Measurements from ENCODE around the gene MCCD1. TPM values are rescaled to one million over a fixed set of nuclear protein-coding genes. Genes with fewer than 3 reads are reported as not detected.
"Not testable (repeated sequence)": the region's sequence is repeated elsewhere in the genome, so short reads cannot be mapped to it uniquely, and the experiment has no call there.

Gene MCCD1
- total RNA-seq, 2 donors from 2014 or later, result not detected

DNA sequence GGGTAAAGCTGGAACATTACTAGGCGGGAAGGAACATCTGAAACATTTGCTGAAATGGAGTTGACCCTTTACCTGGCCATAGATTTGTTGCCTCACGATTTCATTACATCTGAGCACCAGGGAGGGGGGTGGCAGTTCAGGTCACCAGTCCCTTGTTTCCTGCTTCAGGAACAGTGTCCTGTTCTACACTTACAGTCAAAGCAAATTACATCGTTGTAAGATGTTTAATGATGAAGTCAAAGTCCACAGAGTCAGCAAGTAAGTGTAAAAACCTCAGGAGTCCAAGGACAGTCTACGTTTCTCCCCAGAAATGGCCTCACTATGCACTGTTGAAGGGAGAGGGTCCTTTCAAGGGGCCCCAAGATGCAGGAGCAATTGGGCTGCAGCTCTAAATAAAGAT lies 39.7 kb upstream of the MCCD1 start:
- Histone ChIP-seq H3K9me3 (ENCODE audit: control insufficient read depth, low read length) (no peaks in the 10 kb centered on the region), H3K9ac (ENCODE audit: extremely low read depth, low read length, poor library complexity, severe bottlenecking) (no peak overlapping the region), H3K27me3 (ENCODE audit: control insufficient read depth, insufficient read depth, low read length, poor library complexity, severe bottlenecking) (peaks cover 2% of the 10 kb centered on the region), H3K4me1 (ENCODE audit: control insufficient read depth, insufficient read depth, low read length) (no peaks in the 10 kb centered on the region), H3K27ac (ENCODE audit: low read depth, low read length) (no peak overlapping the region), H3K4me3 (ENCODE audit: low read length) (no peak overlapping the region), H3K36me3 (ENCODE audit: control insufficient read depth, insufficient read depth, low read length) (no peaks in the 10 kb centered on the region)
- Mint-ChIP-seq H3K9me3 (no peaks in the 10 kb centered on the region), H3K27ac (no peak overlapping the region), H3K4me1 (peaks cover 2% of the 10 kb centered on the region), H3K36me3 (ENCODE audit: low read depth) (no peaks in the 10 kb centered on the region), H3K27me3 (ENCODE audit: insufficient read depth) (peaks cover 21% of the 10 kb centered on the region), H3K4me3 (no peak overlapping the region)
- DNase-seq, result no peak
- TF ChIP-seq, protein P1, sequence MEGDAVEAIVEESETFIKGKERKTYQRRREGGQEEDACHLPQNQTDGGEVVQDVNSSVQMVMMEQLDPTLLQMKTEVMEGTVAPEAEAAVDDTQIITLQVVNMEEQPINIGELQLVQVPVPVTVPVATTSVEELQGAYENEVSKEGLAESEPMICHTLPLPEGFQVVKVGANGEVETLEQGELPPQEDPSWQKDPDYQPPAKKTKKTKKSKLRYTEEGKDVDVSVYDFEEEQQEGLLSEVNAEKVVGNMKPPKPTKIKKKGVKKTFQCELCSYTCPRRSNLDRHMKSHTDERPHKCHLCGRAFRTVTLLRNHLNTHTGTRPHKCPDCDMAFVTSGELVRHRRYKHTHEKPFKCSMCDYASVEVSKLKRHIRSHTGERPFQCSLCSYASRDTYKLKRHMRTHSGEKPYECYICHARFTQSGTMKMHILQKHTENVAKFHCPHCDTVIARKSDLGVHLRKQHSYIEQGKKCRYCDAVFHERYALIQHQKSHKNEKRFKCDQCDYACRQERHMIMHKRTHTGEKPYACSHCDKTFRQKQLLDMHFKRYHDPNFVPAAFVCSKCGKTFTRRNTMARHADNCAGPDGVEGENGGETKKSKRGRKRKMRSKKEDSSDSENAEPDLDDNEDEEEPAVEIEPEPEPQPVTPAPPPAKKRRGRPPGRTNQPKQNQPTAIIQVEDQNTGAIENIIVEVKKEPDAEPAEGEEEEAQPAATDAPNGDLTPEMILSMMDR (conservative IDR thresholded peaks at IDR 0.05), result no peak
- WGBS, 2 experiments (ENCODE audit: insufficient coverage in 1 of 2, insufficient read length in 1 of 2), result 88 to 94% methylated on average over 2 to 4 of the region's 4 CpGs

DNA sequence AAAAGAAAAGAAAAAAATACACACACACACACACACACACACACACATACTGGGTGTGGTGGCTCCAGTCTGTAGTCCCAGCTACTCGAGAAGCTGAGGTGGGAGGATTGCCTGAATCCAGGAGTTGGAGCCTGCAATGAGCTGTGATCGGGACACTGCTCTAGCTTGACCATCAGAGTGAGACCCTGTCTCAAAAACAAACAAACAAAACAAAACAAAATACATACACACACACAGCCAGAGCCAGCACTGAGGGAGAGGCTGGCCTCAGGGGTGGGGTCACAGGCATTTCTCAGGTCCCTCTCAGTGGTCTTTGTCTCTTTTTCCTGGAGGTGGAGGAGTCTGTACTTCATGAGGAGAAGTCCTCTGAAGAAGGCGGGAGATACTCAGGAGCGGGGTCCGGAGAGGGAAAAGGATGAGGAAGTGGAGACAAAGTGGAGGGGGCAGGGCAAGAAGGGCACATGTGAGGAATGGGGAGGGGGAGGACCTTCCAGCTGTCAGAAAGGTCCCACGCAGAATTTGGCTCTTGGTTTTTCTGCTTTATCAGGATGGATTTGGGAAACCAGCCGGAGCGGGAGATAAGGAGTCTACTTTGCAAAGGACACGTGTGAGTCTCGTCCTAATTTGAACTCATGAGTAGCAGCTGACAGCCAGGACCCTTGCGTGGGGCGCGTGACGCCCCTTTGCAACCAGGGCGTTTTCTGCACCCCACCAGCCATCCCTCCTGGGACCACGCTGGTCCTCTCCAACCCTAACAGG lies 38.5 kb upstream of the MCCD1 start:
- H3K27ac Mint-ChIP-seq, result no peak overlapping the region
- peaks cover 33% of the 10 kb centered on the region for H3K27me3 Mint-ChIP-seq (ENCODE audit: insufficient read depth)
- Histone ChIP-seq H3K27me3 (ENCODE audit: control insufficient read depth, insufficient read depth, low read length, poor library complexity, severe bottlenecking) (peaks cover 14% of the 10 kb centered on the region), H3K27ac (ENCODE audit: low read depth, low read length) (no peak overlapping the region), H3K4me3 (ENCODE audit: low read length) (no peak overlapping the region), H3K4me1 (ENCODE audit: control insufficient read depth, insufficient read depth, low read length) (no peaks in the 10 kb centered on the region), H3K9ac (ENCODE audit: extremely low read depth, low read length, poor library complexity, severe bottlenecking) (no peak overlapping the region), H3K9me3 (ENCODE audit: control insufficient read depth, low read length) (no peaks in the 10 kb centered on the region), H3K36me3 (ENCODE audit: control insufficient read depth, insufficient read depth, low read length) (no peaks in the 10 kb centered on the region)
- H3K4me3 Mint-ChIP-seq, result no peak overlapping the region
- peaks cover 2% of the 10 kb centered on the region for H3K4me1 Mint-ChIP-seq
- peak; percentile 31 for DNase-seq
- TF ChIP-seq, protein P1 (conservative IDR thresholded peaks at IDR 0.05), result no peak
- H3K9me3 Mint-ChIP-seq, result no peaks in the 10 kb centered on the region
- H3K36me3 Mint-ChIP-seq (ENCODE audit: low read depth), result no peaks in the 10 kb centered on the region
- 84 to 88% methylated on average over 7 to 16 of the region's 16 CpGs for WGBS, 2 experiments (ENCODE audit: insufficient coverage in 1 of 2, insufficient read length in 1 of 2)

DNA sequence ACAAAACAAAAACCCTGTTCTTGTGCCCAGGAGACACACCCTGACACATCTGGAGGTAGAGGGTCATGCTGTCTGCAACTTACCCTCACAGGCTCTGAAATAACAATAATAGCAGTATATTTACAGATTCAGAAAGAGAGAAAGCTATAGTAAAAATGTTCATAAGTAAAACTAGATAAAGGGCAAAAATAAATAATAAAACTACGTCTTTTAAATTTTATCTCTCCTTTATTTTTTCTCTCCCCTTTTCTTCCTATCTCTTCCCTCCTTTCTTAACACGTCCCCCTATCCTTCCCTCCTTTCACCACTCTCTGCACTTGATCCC lies 35.2 kb upstream of the MCCD1 start:
- 6 to 8% methylated on average over 2 of the region's 2 CpGs for WGBS, 2 experiments (ENCODE audit: insufficient coverage in 1 of 2, insufficient read length in 1 of 2)

More for the DNA sequence above, 35.2 kb upstream of the MCCD1 start:
- H3K27me3 Mint-ChIP-seq (ENCODE audit: insufficient read depth), result peaks cover 60% of the 10 kb centered on the region
- not testable (repeated sequence) for H3K27ac ChIP-seq (ENCODE audit: low read depth, low read length); DNase-seq; H3K4me1 ChIP-seq (ENCODE audit: control insufficient read depth, insufficient read depth, low read length); H3K9me3 ChIP-seq (ENCODE audit: control insufficient read depth, low read length); H3K9me3 Mint-ChIP-seq; H3K36me3 ChIP-seq (ENCODE audit: control insufficient read depth, insufficient read depth, low read length); H3K27ac Mint-ChIP-seq; H3K9ac ChIP-seq (ENCODE audit: extremely low read depth, low read length, poor library complexity, severe bottlenecking); H3K36me3 Mint-ChIP-seq (ENCODE audit: low read depth)
- H3K4me3 Mint-ChIP-seq, result peak overlapping the region; percentile 62
- Histone ChIP-seq H3K27me3 (ENCODE audit: control insufficient read depth, insufficient read depth, low read length, poor library complexity, severe bottlenecking) (peaks cover 41% of the 10 kb centered on the region), H3K4me3 (ENCODE audit: low read length) (peak overlapping the region; percentile 86)
- peaks cover 10% of the 10 kb centered on the region for H3K4me1 Mint-ChIP-seq
